HG03457 (cell line): ENCODE measurements around the gene ARRB2.

Experiments
- ATAC-seq: cut with Tn5 transposase; IDR thresholded peaks from one replicate; pipeline ENCODE4 v1.9.1; 2021; ENCODE audit warnings: moderate number of reproducible peaks; ENCODE audit not compliant: unreplicated experiment

The ARRB2 gene

DNA sequence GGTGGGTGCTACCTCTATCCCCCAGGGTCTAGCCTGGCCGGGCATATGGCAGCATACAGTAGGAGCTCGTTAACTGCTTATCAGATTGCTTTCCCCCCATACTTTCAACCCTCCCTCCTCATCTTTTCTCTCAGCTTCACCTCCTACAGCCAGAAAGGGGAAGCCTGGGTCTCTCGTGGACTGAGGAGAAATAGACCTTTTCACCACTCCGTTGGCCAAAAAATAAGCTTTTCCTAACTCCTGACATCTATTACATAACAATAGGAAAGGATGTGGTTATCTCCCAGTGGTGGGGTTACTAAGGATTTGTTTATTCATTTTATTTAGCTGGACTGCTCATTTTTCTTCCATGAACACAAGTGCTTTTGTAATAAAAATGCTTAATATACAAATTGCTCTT lies 38.3 kb downstream of the ARRB2 start:
- ATAC-seq, result no peak

DNA sequence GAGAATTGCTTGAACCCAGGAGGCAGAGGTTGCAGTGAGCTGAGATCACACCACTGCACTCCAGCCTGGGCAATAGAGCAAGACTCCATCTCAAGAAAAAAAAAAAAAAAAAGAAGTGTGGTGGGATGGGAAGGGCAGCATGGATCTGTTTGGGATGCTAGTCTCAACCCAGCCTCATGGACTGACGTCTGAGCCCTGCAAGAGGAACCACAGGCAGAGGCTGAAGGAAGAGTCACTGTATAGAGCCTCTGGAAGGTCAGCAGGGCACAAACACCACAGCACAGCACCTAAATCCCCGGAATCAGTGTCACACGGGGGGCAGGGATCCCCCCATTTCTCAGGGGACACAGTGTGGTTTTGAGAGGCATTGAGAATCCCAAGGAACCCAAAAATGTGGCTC lies 40.2 kb downstream of the ARRB2 start:
- no peak for ATAC-seq

DNA sequence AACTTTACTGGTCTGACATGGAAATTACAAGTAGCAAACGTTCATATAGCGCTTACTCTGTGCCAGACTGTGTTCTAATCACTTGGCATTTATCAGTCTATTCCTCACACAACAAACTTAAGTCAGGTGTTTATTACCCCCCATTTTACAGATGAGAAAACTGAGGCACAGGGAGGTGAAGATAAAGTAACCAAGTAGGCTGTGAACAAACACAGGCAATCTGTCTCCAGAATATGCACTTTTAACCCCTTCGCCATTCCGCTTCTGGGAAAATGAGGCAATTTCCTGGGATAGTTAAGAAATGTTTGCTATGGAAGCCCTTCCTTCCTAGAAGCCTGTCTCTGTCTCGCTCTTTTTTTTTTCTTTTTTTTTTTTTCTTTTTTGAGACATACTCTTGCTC lies 41.5 kb downstream of the ARRB2 start:
- no peak for ATAC-seq

DNA sequence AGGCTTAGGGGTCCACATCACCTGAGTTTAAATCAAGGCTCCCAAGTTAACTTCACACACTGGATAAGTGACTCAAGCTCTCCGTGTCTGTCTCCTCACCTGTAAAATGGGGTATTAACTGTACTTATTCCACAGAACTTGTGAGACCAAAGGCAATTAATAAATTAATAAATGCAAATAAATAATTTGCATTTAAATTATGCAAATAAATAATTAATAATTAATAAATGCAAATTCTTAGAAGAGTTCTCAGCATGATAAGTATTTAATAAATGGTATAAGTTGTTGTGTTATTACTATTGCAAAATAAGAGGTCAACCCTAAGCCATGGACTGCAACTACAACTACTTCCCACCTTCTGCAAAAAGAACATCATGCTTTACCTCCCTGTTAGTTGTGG lies 43.0 kb downstream of the ARRB2 start:
- ATAC-seq, result no peak

DNA sequence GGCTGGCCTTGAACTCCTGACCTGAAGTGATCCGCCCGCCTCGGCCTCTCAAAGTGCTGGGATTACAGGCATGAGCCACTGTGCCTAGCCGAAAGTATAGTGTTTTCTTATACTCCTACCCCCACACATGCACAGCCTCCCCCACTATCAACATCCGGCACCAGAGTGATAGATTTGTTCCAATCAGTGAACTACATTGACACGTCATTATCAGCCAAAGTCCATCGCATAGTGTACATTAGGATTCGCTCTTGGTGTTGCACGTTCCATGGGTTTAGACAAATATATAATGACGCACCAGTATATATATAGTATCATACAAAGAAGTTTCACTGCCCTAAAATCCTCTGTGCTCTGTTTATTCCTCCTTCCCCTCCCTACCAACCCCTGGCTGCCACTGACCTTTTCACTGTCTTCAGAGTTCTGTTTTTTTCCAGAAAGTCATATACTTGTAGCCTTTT lies 49.4 kb downstream of the ARRB2 start:
- ATAC-seq, result no peak

DNA sequence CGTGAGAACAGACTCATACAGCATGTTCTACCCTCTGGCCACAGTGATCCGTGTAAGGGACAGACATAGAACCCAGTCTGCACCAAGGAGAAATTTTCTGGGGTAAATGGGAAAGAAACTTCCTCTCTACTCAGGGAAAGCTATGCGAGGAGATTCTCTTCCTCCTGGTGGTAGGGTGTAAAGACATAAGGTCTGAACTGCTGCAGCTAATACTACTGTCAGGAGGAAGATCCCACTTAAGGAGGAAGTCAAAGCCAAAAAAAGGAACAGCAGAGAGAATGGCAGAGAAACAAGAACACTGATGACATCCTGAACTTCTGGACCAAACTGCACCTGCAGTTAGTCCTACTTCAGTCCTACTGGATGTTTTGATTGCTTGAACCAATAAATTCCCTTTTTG lies 54.2 kb downstream of the ARRB2 start:
- no peak for ATAC-seq

DNA sequence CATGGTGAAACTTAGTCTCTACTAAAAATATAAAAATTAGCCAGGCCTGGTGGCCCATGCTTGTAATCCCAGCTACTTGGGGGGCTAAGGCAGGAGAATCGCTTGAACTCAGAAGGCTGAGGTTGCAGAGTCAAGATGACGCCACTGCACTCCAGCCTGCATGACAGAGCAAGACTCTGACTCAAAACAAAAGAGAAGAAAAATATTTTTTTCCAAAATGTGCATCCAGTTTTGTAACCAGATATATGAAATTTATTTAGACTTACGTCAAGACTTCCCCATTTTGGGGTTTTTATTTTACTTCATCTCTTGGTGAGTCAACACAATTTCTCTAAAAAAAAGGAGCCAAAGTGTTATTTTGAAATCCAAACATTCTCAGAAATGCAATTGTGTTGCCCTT lies 55.8 kb downstream of the ARRB2 start:
- no peak for ATAC-seq

DNA sequence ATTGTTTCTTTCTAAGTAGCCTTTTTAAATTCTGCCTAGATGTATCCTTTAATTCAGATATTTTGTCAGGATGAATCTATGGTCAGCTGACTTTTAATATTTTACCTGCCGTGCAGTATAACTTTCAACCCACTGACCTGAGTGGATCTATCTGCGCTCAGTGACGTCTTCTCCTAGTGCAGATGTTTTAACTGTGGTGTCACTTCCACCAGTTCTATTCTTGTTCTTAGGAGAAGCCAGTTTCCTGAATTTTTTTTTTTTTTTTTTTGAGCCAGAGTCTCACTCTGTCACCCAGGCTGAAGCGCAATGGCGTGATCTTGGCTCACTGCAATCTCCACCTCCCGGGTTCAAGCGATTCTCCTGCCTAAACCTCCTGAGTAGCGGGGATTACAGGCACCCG lies 56.3 kb downstream of the ARRB2 start:
- no peak for ATAC-seq

DNA sequence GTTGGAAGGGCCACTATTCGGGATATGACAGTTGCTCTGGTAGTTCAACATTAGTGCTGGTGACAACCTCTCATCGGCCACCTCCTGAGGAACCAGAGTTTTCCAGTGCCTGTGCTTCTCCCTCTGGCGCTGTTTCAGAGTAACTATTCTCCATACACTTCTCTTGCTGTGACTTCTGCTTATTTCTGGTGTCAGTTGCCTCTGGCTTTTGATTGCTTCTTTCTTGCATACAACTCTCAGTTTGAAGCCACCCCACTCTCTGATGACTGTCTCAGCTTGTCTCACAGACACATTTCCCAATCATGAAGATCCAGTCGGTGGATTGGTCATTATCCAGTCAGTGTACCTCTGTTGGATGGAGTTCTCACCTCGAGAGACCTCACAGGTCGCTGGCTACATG lies 57.9 kb downstream of the ARRB2 start:
- ATAC-seq, result no peak

DNA sequence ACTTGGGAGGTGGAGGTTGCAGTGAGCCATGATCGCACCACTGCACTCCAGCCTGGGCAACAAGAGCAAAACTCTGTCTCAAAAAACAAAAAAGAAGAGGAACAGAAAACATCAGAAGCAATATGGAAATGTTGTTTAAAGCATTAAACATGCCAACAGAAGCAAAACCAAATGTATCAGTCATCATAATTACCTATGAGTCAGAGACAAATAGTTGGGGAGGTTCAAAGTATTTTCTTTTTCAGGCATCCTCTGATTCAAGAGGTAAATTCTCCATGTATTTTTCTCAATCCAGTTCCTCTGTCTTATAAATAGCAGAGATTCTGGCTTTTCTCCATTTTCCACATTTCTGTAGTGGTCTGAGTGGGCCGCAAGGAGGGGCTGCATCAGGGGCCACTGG lies 59.2 kb downstream of the ARRB2 start:
- ATAC-seq, result no peak
